OCI-LY7 (cell line): ENCODE results near the gene NPDC1. TPM values are rescaled to one million over a fixed set of nuclear protein-coding genes. Genes with fewer than 3 reads are reported as not detected.
A peak's percentile ranks its signal among the peaks of the same experiment; 100 is the strongest.

ENCODE experiments used
- BruUV-seq: library from RNA; stranded (reverse); fragments of 400-500 nt; replicated peaks from 2 replicates; lab custom pipeline; 2021; lab: Mats Ljungman, UMichigan
- CTCF ChIA-PET: fragments of 300-600 bp; sonication (Branson Sonifier 250); formaldehyde crosslinking; loops from one replicate; lab custom pipeline; 2022; ENCODE audit warnings: antibody characterized with exemption; ENCODE audit not compliant: unreplicated experiment; lab: Charles Lee
- POLR2A ChIA-PET: fragments of 300-600 bp; sonication (Branson Sonifier 250); formaldehyde crosslinking; loops from one replicate; lab custom pipeline; 2022; ENCODE audit warnings: antibody characterized with exemption; lab: Charles Lee
- DNase-seq: peaks from one replicate; pipeline ENCODE4 v3.0.0-alpha.2; 2015; ENCODE audit warnings: low spot score
- H2AFZ ChIP-seq: fragments of 200-600 bp; sonication (generic), shearing (Covaris generic); 2 replicates; pipeline ENCODE4 v1.6.1; 2014; ENCODE audit warnings: mild to moderate bottlenecking, antibody characterized with exemption, low read length, moderate library complexity
- H3K27ac ChIP-seq: fragments of 200-600 bp; sonication (generic); 2 replicates; pipeline ENCODE4 v1.5.1; 2014; ENCODE audit warnings: mixed run types, low read depth, mild to moderate bottlenecking, moderate library complexity, low read length, inconsistent platforms; ENCODE audit not compliant: poor library complexity, severe bottlenecking
- H3K36me3 ChIP-seq: fragments of 200-600 bp; sonication (generic); 2 replicates; pipeline ENCODE4 v1.6.1; 2014; ENCODE audit warnings: mild to moderate bottlenecking, antibody characterized with exemption, low read length, moderate library complexity, mixed read lengths; ENCODE audit not compliant: insufficient read depth
- H3K4me1 ChIP-seq: fragments of 200-600 bp; sonication (generic); 2 replicates; pipeline ENCODE4 v1.5.1; 2014; ENCODE audit warnings: mild to moderate bottlenecking, low read length; ENCODE audit not compliant: insufficient read depth, poor library complexity, severe bottlenecking
- H3K4me2 ChIP-seq: fragments of 200-600 bp; sonication (generic); 2 replicates; pipeline ENCODE4 v1.6.1; 2014; ENCODE audit warnings: mild to moderate bottlenecking, low read length
- H3K4me3 ChIP-seq: fragments of 200-600 bp; sonication (generic); 2 replicates; pipeline ENCODE4 v1.5.1; 2014; ENCODE audit warnings: mild to moderate bottlenecking, low read depth, low read length; ENCODE audit not compliant: poor library complexity, severe bottlenecking
- H3K79me2 ChIP-seq: fragments of 200-600 bp; sonication (generic); 2 replicates; pipeline ENCODE4 v1.6.1; 2016; ENCODE audit warnings: low read depth, mild to moderate bottlenecking, low read length, moderate library complexity, mixed read lengths; ENCODE audit not compliant: insufficient read depth
- H3K9me2 ChIP-seq: fragments of 200-600 bp; sonication (generic); 2 replicates; pipeline ENCODE4 v1.6.1; 2016; ENCODE audit warnings: mild to moderate bottlenecking, low read length, mixed read lengths; ENCODE audit not compliant: insufficient read depth
- H3K9me3 ChIP-seq: fragments of 200-600 bp; sonication (generic); 2 replicates; pipeline ENCODE4 v1.6.1; 2014; ENCODE audit warnings: mild to moderate bottlenecking, mixed run types, low read length, mixed read lengths
- H4K20me1 ChIP-seq: fragments of 200-600 bp; sonication (generic); 2 replicates; pipeline ENCODE4 v1.6.1; 2014; ENCODE audit warnings: mild to moderate bottlenecking, antibody characterized with exemption, low read length, moderate library complexity, mixed read lengths; ENCODE audit not compliant: insufficient read depth
- CTCF ChIP-seq: fragments of 200-600 bp; sonication (generic); conservative IDR thresholded peaks from 2 replicates; pipeline ENCODE4 v1.5.1; 2014; ENCODE audit warnings: mild to moderate bottlenecking, antibody characterized with exemption, low read length, moderate library complexity, mixed read lengths
- EZH2phosphoT487 ChIP-seq: fragments of 200-600 bp; sonication (generic); IDR thresholded peaks from 2 replicates; pipeline ENCODE4 v1.6.1; 2018; ENCODE audit warnings: low read depth, borderline replicate concordance, mild to moderate bottlenecking, mixed run types, antibody characterized with exemption, low read length, moderate library complexity, mixed read lengths
- intact Hi-C: fragments of 100-400 bp; cut with micrococcal nuclease; formaldehyde crosslinking; loops from one replicate; pipeline ENCODE4 v1.10.0; 2022; ENCODE audit not compliant: unreplicated experiment
- total RNA-seq, 2 experiments: library from RNA; depleted of rRNA in 1 of 2; stranded (reverse); fragments of >200 nt in 1 of 2; shearing (Covaris generic) in 1 of 2; gene quantifications; 2 replicates each; pipeline ENCODE4 v1.2.3, GENCODE V29; 2014 to 2022

Gene NPDC1
- total RNA-seq, 2 experiments from 2014 or later: 0.32 to 0.38 TPM

DNA sequence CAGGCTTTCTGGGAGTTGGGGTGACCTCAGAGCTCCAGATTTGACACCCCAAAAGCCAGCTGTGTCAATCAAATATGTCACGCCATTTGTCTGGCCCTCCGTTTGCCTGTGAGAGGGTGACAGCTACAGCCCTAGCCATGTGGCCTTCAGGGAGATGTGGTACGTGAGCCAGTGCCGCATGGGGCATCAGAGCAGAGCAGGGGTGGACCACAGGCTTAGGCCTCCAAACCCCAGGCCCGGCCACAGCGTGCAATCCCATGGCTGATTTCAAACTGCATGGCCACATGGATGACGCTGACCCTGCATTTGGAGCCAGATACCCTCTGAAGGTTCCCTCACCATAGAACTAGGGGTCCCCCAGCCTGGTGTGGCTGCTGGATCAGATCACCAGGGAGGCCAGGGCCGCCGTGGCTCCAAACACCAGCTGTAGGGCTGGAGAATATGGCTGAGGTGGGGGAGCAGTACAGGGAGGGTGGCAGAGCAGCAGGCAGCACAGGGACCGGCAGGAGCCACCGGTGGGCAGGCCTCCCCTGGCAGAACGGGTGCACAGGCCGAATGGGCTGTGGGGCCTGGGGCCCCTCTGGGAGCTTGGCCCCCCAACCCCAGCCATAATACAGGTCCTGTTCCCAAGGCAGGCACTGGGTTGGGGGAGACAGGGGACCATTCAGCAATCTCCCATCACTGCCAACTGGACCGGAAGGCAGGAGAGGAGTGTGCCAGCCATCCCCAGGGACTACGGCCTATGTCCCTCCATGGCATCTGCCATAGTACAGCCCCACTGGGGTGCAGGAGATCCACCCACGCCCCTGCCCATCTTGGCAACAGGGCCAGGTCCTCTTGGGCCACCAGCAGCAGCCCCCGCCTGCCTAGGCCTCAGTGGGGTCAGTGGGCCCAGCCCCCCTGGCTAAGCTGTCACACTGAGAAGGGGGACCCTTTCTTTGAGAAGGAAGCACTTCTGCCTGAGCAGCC lies 22.8 kb upstream of the NPDC1 start:
- no TSS peak for BruUV-seq
- H3K79me2 ChIP-seq: peaks cover 14% of the 10 kb centered on the region; the same call in 1 of the 2 replicates

GRCh38 chr9:137067860-137068538 lies 22.0 kb upstream of the NPDC1 start:
- BruUV-seq: no TSS peak
- Histone ChIP-seq H4K20me1 (no peaks in the 10 kb centered on the region), H3K4me3 (peak overlapping the region; percentile 75), H3K79me2 (peaks cover 14% of the 10 kb centered on the region; the same call in 1 of the 2 replicates), H3K9me2 (no peaks in the 10 kb centered on the region), H2AFZ (no peak overlapping the region), H3K4me2 (peak overlapping the region; percentile 86), H3K36me3 (peaks cover 23% of the 10 kb centered on the region; the same call in 1 of the 2 replicates), H3K27ac (peak overlapping the region; percentile 57), H3K4me1 (peaks cover 24% of the 10 kb centered on the region), H3K9me3 (no peaks in the 10 kb centered on the region)
- CTCF ChIA-PET: interaction anchor here (0.5 to 1.3 kb wide), 9 partner anchors 10 to 163 kb away, joined by 3 to 8 read pairs (median 4); partner anchors contain the start of genes MAN1B1, NPDC1 and SLC34A3
- POLR2A ChIA-PET: interaction anchor here (0.8 to 1.8 kb wide), 5 partner anchors 9 to 173 kb away, joined by 3 to 9 read pairs (median 4); partner anchors contain the start of genes MAN1B1, TUBB4B and UAP1L1
- intact Hi-C loops: loop anchor here (2.0 kb wide), 4 partner anchors 21 to 169 kb away; partner anchors contain the start of genes DPP7, NPDC1 and RNF224
- peak; percentile 94 for DNase-seq
- TF ChIP-seq EZH2phosphoT487 (no peak), CTCF (peak; percentile 77)

More for the DNA sequence above, 22.8 kb upstream of the NPDC1 start:
- Histone ChIP-seq H3K4me1 (peaks cover 24% of the 10 kb centered on the region), H3K4me2 (peak overlapping the region; percentile 86), H3K27ac (peak overlapping the region; percentile 57), H3K9me2 (no peaks in the 10 kb centered on the region), H3K36me3 (peaks cover 17% of the 10 kb centered on the region; the same call in 1 of the 2 replicates), H3K4me3 (peak overlapping the region; percentile 75), H2AFZ (no peak overlapping the region), H3K9me3 (no peaks in the 10 kb centered on the region), H4K20me1 (no peaks in the 10 kb centered on the region)
- TF ChIP-seq EZH2phosphoT487 (no peak), CTCF (no peak)
- no peak for DNase-seq
- intact Hi-C loops: loop anchor here (2.0 kb wide), 3 partner anchors 46 to 168 kb away; partner anchors contain the start of genes DPP7 and RNF224
- ChIA-PET CTCF (interaction anchor here (0.5 to 1.3 kb wide), 5 partner anchors 9 to 109 kb away, joined by 3 to 8 read pairs (median 5); partner anchors contain the start of genes MAN1B1 and NPDC1), POLR2A (interaction anchor here (1.0 to 3.1 kb wide), 7 partner anchors 8 to 82 kb away, joined by 4 to 13 read pairs (median 6); partner anchors contain the start of genes ABCA2, MAN1B1 and UAP1L1)
